PFSK-1 (cell line): Measurements from ENCODE around the gene CEP83.

Experiments used
- FOXP2 ChIP-seq: optimal IDR thresholded peaks from 2 replicates; pipeline ENCODE3; 2011; ENCODE audit warnings: borderline replicate concordance, control low read depth, inconsistent platforms; ENCODE audit not compliant: insufficient read depth; ENCODE audit errors: extremely low read length, extremely low read depth
- POLR2AphosphoS5 ChIP-seq: IDR thresholded peaks from 2 replicates; pipeline ENCODE4 v1.6.1; 2012; ENCODE audit warnings: low read depth, mild to moderate bottlenecking, control low read depth, low read length, moderate library complexity
- REST ChIP-seq, 2 experiments: IDR thresholded peaks; 2 replicates each; pipeline versions ENCODE4 v1.6.1 to v1.8.0; 2011 to 2012; ENCODE audit warnings: low read depth in 2 of 2, low read length in 2 of 2, control low read depth in 1 of 2, inconsistent platforms in 1 of 2, mild to moderate bottlenecking in 1 of 2, moderate library complexity in 1 of 2; ENCODE audit not compliant: insufficient read depth in 1 of 2
- SIN3A ChIP-seq: IDR thresholded peaks from 2 replicates; pipeline ENCODE4 v1.6.1; 2012; ENCODE audit warnings: mild to moderate bottlenecking, low read length, moderate library complexity, borderline replicate concordance; ENCODE audit not compliant: insufficient read depth
- TAF1 ChIP-seq: IDR thresholded peaks from 2 replicates; pipeline ENCODE4 v1.6.1; 2012; ENCODE audit warnings: low read length, control low read depth, borderline replicate concordance; ENCODE audit not compliant: insufficient read depth

GRCh38 chr12:94308612-94309011 is 151.1 kb downstream of the CEP83 start:
- TF ChIP-seq REST (IDR thresholded peaks at IDR 0.05; ENCODE audit: insufficient read depth in 1 of 2, low read depth in 2 of 2, low read length in 2 of 2) (no peak), POLR2AphosphoS5 (no peak), TAF1 (no peak), SIN3A (no peak), FOXP2 (no peak)
